ENCODE data around the gene FLT1.

The FLT1 gene

GRCh38 chr13:28252547-28252946 is 242.4 kb downstream of the FLT1 start:
- Mint-ChIP-seq H3K4me1 (no peaks in the 10 kb centered on the region), H3K27me3 (ENCODE audit: low read depth) (no peaks in the 10 kb centered on the region), H3K4me3 (no peak overlapping the region), H3K36me3 (ENCODE audit: low read depth) (peaks cover 67% of the 10 kb centered on the region), H3K27ac (no peak overlapping the region), H3K9me3 (peaks cover 10% of the 10 kb centered on the region)
- TF ChIP-seq, protein P1, sequence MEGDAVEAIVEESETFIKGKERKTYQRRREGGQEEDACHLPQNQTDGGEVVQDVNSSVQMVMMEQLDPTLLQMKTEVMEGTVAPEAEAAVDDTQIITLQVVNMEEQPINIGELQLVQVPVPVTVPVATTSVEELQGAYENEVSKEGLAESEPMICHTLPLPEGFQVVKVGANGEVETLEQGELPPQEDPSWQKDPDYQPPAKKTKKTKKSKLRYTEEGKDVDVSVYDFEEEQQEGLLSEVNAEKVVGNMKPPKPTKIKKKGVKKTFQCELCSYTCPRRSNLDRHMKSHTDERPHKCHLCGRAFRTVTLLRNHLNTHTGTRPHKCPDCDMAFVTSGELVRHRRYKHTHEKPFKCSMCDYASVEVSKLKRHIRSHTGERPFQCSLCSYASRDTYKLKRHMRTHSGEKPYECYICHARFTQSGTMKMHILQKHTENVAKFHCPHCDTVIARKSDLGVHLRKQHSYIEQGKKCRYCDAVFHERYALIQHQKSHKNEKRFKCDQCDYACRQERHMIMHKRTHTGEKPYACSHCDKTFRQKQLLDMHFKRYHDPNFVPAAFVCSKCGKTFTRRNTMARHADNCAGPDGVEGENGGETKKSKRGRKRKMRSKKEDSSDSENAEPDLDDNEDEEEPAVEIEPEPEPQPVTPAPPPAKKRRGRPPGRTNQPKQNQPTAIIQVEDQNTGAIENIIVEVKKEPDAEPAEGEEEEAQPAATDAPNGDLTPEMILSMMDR (IDR thresholded peaks at IDR 0.05; ENCODE audit: unreplicated experiment in 3 of 3): no peak

GRCh38 chr13:28251466-28251865 is 243.5 kb downstream of the FLT1 start:
- Mint-ChIP-seq H3K4me1 (no peaks in the 10 kb centered on the region), H3K36me3 (ENCODE audit: low read depth) (peaks cover 68% of the 10 kb centered on the region), H3K9me3 (peaks cover 15% of the 10 kb centered on the region), H3K27me3 (ENCODE audit: low read depth) (no peaks in the 10 kb centered on the region), H3K4me3 (no peak overlapping the region), H3K27ac (no peak overlapping the region)
- TF ChIP-seq, protein P1 (IDR thresholded peaks at IDR 0.05; ENCODE audit: unreplicated experiment in 3 of 3): no peak

DNA sequence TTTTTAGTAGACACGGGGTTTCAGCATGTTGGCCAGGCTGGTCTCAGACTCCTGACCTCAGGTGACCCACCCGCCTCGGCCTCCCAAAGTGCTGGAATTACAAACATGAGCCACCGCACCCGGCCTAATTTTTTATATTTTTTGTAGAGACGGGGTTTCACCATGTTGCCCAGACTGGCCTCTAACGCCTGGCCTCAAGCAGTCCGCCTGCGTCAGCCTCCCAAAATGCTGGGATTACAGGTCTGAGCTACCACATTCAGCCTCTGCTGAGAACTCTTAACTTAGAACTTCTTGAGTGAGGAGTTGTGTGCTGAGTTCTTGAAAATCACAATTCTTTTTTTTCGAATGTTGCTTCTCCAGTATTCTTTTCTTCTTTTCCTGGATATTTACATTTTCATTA is 244.4 kb downstream of the FLT1 start:
- TF ChIP-seq, protein P1 (IDR thresholded peaks at IDR 0.05; ENCODE audit: unreplicated experiment in 3 of 3): no peak
- no peak overlapping the region for H3K27ac Mint-ChIP-seq
- H3K27me3 Mint-ChIP-seq (ENCODE audit: low read depth): no peaks in the 10 kb centered on the region
- peaks cover 15% of the 10 kb centered on the region for H3K9me3 Mint-ChIP-seq
- no peak overlapping the region for H3K4me3 Mint-ChIP-seq
- peaks cover 71% of the 10 kb centered on the region for H3K36me3 Mint-ChIP-seq (ENCODE audit: low read depth)
- no peaks in the 10 kb centered on the region for H3K4me1 Mint-ChIP-seq

Data from nephron (organoid).